HG02981 (cell line): ENCODE results near the gene WDR89.
"Not testable (repeated sequence)": the region's sequence is repeated elsewhere in the genome, so short reads cannot be mapped to it uniquely, and the experiment has no call there.

Experiments
- ATAC-seq: cut with Tn5 transposase; IDR thresholded peaks from one replicate; pipeline ENCODE4 v1.9.1; 2021; ENCODE audit warnings: mild to moderate bottlenecking, moderate library complexity; ENCODE audit not compliant: unreplicated experiment

WDR89 gene

DNA sequence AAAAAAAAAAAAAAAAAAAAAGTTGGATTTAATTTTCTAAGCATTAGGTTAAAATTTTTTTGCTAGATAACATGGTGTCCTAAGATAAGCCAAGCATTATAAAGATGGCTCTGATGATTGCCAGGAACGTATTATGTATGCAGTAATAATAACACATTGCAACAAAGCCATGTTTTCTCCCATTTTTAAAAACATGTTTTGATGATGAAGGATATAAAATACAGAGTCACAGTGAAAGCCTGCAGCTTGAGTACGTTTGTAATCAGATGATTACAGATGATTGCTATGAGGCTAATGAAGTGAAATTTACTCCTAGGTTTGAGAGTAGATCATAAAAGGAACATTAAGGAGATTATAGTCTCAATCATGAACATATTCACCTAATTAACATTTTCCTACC, 13.3 kb upstream of the WDR89 start:
- ATAC-seq: no peak

DNA sequence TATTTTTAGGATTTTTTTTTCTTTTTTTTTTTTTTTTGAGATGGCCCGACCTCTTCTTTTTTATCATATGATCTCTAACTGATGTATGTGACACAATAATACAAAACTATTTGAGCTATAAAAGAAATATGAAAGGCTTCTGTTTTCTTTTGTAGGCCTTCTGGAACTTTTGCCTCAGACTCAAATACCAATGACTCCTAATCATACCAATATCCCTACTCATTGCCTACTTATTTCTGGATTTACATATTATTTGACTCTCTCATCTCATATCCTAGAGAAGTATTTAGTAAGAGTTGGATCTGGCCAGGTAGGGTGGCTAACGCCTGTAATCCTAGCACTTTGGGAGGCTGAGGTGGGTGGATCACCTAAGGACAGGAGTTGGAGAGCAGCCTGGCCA, 12.7 kb upstream of the WDR89 start:
- no peak for ATAC-seq

- ATAC-seq: no peak
Observed at GRCh38 chr14:63652406-63652805, 10.7 kb upstream of the WDR89 start.

DNA sequence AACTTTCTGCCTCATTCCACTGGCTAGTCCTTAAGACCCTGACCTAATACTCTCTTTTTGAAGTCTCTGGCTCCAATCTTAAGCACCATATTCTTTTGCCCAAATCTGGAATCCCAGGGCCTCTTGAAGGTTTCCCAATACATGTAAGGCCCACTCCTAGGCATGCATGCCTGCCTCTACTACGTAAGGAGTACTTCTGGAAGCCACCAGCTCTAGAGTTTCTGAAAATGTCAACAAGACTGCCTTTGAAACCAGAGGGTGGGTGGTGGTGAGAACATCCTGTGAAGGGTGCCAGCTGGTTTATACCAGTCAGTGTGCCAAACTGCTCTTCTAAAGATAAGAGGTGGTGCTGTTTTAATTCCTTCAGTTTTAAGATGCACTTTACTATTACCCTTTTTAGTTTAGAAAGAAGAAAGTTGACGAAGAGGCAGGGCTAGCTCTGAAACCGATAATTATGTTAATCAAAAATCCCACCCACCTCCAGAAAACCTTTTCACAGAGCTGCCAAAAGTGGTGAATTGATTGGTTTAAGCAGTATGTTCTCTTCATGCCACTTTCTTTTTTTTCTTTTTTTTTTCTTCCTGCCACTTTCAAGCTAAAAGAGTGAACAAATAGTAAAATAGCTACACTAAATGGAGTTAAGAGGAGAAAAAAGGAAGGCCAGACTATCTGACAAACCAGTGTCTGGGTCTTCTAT, 8.7 kb upstream of the WDR89 start:
- no peak for ATAC-seq

GRCh38 chr14:63647696-63648410, 6.2 kb upstream of the WDR89 start:
- no peak for ATAC-seq

DNA sequence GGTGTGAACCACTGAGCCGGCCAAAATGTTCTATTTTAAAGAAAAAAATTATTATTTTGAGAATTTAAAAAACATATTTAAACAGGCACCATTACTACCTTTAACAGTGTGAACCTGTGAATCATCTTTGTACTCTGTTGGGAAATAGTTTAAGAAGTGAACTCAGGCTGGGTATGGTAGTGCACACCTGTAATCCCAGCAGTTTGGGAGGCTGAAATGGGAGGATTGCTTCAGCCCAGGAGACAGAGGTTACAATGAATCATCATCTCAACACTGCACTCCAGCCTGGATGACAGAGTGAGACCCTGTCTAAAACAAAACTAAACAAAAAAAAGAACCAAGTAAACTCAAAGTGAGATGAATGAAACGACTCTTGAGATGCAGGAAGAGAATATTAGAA, 3.1 kb upstream of the WDR89 start:
- ATAC-seq: no peak

- no peak for ATAC-seq
Observed at GRCh38 chr14:63642656-63643382, 1.1 kb upstream of the WDR89 start.

DNA sequence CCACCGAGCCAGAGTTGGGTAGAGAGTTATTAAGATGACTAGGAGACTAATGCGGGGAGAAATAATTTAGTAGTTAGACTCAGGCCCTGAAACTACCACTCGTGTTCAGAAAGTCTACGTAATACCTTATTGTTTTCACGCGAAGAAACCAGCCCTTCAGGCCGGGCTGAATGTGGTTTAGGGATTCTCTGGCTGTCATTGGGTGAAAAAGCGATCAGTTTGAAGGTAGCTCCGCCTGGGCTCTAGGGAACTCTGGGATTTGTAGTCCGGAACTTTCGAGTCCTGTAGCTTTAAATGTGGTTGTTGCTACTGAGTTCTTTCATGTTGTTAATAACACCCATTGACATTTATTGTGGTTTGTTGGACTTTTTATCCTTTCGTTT, 549 bp upstream of the WDR89 start:
- peak; percentile 56 for ATAC-seq

GRCh38 chr14:63638493-63638892, 3.2 kb downstream of the WDR89 start:
- ATAC-seq: no peak

DNA sequence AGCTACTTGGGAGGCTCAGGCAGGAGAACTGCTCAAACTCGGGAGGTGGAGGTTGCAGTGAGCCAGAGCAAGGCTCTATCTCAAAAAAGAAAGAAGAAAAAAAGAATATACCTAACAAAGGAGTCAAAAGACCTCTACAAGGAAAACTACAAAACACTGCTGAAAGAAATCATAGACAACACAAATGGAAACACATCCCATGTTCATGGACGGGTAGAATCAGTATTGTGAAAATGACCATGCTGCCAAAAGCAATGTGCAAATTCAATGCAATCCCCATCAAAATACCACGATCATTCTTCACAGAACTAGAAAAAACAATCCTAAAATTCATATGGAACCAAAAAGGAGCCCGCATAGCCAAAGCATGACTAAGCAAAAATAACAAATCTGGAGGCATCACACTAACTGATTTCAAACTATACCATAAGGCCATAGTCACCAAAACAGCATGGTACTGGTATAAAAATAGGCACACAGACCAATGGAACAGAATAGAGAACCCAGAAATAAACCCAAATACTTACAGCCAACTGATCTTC, 5.5 kb downstream of the WDR89 start:
- ATAC-seq: not testable (repeated sequence)

DNA sequence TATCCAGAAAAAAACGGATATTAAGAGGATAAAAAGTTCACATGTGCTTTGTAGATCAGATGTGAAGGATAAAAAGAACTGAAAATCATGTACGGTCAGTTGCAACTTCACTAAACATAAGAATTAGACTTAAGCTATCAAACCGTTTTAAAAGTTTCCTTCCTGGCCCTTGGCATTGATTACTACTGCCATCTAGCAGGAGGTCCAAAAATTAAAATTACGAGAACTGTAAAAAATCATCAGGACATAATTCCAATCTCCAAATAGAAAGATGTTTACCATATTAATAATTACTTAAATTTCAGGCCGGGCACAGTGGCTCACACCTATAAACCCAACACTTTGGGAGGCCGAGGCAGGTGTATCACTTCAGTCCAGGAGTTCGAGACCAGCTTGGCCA, 7.9 kb downstream of the WDR89 start:
- ATAC-seq: no peak

- peak; percentile 57 for ATAC-seq
Observed at GRCh38 chr14:63632932-63633514, 8.6 kb downstream of the WDR89 start.

DNA sequence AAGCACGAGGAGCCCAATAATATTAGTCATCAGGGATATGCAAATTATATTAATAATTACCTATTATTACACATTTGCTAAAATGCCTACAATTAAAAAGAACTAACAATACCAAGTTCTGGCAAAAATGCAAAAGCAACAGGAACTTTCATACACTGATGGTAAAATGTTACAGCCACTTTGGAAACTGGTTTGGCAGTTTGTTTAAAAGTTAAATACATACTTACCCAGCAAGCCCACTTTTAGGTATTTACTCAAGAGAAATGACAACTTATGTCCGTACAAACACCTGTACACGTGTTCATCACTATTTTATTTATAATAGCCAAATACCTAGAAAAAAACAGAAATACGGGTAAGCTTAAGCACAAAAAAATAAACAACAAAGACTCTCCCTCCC, 17.0 kb downstream of the WDR89 start:
- no peak for ATAC-seq

DNA sequence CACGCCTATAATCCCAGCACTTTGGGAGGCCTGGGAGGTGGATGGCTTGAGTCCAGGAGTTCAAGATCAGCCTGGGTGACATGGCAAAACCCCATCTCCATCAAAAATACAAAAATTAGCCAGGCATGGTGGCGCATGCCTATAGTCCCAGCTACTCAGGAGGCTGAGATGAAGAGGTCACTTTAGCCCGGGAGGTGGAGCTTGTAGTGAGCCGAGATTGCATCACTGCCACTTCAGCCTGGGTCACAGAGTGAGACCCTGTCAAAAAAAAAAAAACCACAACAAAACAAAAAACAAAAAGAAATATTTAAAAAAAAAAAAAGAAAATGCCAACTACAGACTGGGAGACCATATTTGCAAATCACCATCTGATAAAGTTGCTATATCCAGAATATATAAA, 17.5 kb downstream of the WDR89 start:
- ATAC-seq: no peak

- ATAC-seq: not testable (repeated sequence)
Observed at GRCh38 chr14:63621975-63622374, 19.7 kb downstream of the WDR89 start.

- no peak for ATAC-seq
Observed at GRCh38 chr14:63616015-63616414, 25.7 kb downstream of the WDR89 start.

GRCh38 chr14:63614679-63615363, 26.9 kb downstream of the WDR89 start:
- ATAC-seq: no peak

DNA sequence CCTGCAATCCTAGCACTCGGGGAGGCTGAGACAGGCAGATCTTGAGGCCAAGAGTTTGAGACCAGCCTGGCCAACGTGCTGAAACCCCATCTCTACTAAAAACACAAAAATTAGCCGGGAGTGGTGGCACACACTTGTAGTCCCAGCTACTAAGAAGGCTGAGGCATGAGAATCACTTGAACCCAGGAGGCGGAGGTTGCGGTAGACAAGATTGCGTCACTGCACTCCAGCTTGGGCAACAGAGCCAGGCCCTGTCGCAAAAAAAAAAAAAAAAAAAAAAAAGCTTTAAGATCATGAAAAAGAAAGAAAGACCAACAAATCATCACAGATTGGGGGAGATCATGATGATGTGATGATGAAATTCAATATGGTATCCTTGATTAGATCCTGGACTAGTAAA, 30.6 kb downstream of the WDR89 start:
- no peak for ATAC-seq

GRCh38 chr14:63605041-63605532, 36.6 kb downstream of the WDR89 start:
- ATAC-seq: no peak

DNA sequence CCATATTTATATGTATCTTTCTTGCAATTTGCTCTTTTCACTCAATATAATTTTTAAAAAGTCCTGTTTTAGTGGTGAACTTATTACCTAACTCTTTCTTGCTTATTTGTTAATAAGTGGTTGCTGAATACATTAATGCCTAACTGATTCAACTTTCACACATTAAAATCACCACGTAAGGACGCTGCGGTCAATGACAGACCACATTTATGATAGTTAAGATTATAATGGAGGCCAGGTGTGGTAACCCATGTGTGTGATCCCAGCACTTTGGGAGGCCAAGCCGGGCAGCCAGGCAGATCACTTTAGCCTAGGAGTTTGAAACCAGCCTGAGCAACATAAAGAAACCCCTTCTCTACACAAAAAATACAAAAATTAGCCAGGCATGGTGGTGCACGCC, 37.0 kb downstream of the WDR89 start:
- ATAC-seq: no peak
